ENCODE data around the gene BRAF.

BRAF gene

GRCh38 chr7:140726281-140726680, 198.4 kb downstream of the BRAF start:
- peak; percentile 80 for ATAC-seq
- TF ChIP-seq ZNF565 (CRISPR knock-in tag; conservative IDR thresholded peaks at IDR 0.05; ENCODE audit: low read depth) = no peak
- TF ChIP-seq ZNF70 (CRISPR knock-in tag; IDR thresholded peaks at IDR 0.05) = no peak
- TF ChIP-seq ZC3H10 (CRISPR knock-in tag; IDR thresholded peaks at IDR 0.05) = no peak
- no peak for TF ChIP-seq ZFP30 (CRISPR knock-in tag; IDR thresholded peaks at IDR 0.05)
- no peak for TF ChIP-seq CSDC2 (CRISPR knock-in tag; IDR thresholded peaks at IDR 0.05)
- TF ChIP-seq POU6F1 (CRISPR knock-in tag; IDR thresholded peaks at IDR 0.05; ENCODE audit: borderline replicate concordance, low read depth) = no peak
- no peak for TF ChIP-seq ESRRG (CRISPR knock-in tag; IDR thresholded peaks at IDR 0.05)
- no peak for TF ChIP-seq TSHZ2 (CRISPR knock-in tag; IDR thresholded peaks at IDR 0.05)
- no peak for TF ChIP-seq TCF4 (CRISPR knock-in tag; IDR thresholded peaks at IDR 0.05; ENCODE audit: borderline replicate concordance)
- no peak for TF ChIP-seq PATZ1 (CRISPR knock-in tag; IDR thresholded peaks at IDR 0.05; ENCODE audit: borderline replicate concordance)

GRCh38 chr7:140724706-140725105, 200.0 kb downstream of the BRAF start:
- TF ChIP-seq GLIS3 (CRISPR knock-in tag; IDR thresholded peaks at IDR 0.05) = peak; percentile 85; the same call in 1 of the 2 replicates
- TF ChIP-seq ZC3H10 (CRISPR knock-in tag; IDR thresholded peaks at IDR 0.05) = no peak
- peak; percentile 76 for TF ChIP-seq TCF4 (CRISPR knock-in tag; IDR thresholded peaks at IDR 0.05; ENCODE audit: borderline replicate concordance)
- peak; percentile 92 for TF ChIP-seq ESRRG (CRISPR knock-in tag; IDR thresholded peaks at IDR 0.05)
- TF ChIP-seq TSHZ2 (CRISPR knock-in tag; IDR thresholded peaks at IDR 0.05) = peak; percentile 85
- peak; percentile 99 for TF ChIP-seq ISL1 (CRISPR knock-in tag; IDR thresholded peaks at IDR 0.05)
- TF ChIP-seq ZFP30 (CRISPR knock-in tag; IDR thresholded peaks at IDR 0.05) = no peak
- TF ChIP-seq PPARA (CRISPR knock-in tag; IDR thresholded peaks at IDR 0.05; ENCODE audit: borderline replicate concordance) = no peak
- TF ChIP-seq POU6F1 (CRISPR knock-in tag; IDR thresholded peaks at IDR 0.05; ENCODE audit: borderline replicate concordance, low read depth) = 0 out of 2 replicates have a peak, but pooled peaks have one; percentile 80
- TF ChIP-seq CSRNP3 (CRISPR knock-in tag; IDR thresholded peaks at IDR 0.05) = peak; percentile 95
- TF ChIP-seq BACH2 (CRISPR knock-in tag; IDR thresholded peaks at IDR 0.05; ENCODE audit: borderline replicate concordance) = no peak
- no peak for TF ChIP-seq CSDC2 (CRISPR knock-in tag; IDR thresholded peaks at IDR 0.05)
- TF ChIP-seq TOX (CRISPR knock-in tag; IDR thresholded peaks at IDR 0.05; ENCODE audit: borderline replicate concordance) = no peak
- no peak; the same call in 1 of the 2 replicates for TF ChIP-seq ZNF565 (CRISPR knock-in tag; conservative IDR thresholded peaks at IDR 0.05; ENCODE audit: low read depth)
- no peak for TF ChIP-seq RARB (CRISPR knock-in tag; IDR thresholded peaks at IDR 0.05)
- TF ChIP-seq ARNTL (CRISPR knock-in tag; IDR thresholded peaks at IDR 0.05; ENCODE audit: borderline replicate concordance, low read depth) = no peak
- 0 out of 2 replicates have a peak, but pooled peaks have one; percentile 26 for TF ChIP-seq PATZ1 (CRISPR knock-in tag; IDR thresholded peaks at IDR 0.05; ENCODE audit: borderline replicate concordance)
- peak; percentile 64; the same call in 1 of the 2 replicates for TF ChIP-seq ZNF8 (CRISPR knock-in tag; IDR thresholded peaks at IDR 0.05)
- TF ChIP-seq CREB5 (CRISPR knock-in tag; IDR thresholded peaks at IDR 0.05; ENCODE audit: low read depth) = peak; percentile 91
- TF ChIP-seq OSR1 (CRISPR knock-in tag; IDR thresholded peaks at IDR 0.05) = no peak
- TF ChIP-seq SNAI2 (CRISPR knock-in tag; IDR thresholded peaks at IDR 0.05) = peak; percentile 92
- peak; percentile 46; the same call in 1 of the 2 replicates for TF ChIP-seq ZNF70 (CRISPR knock-in tag; IDR thresholded peaks at IDR 0.05)
- peak; percentile 79; the same call in 1 of the 2 replicates for TF ChIP-seq ZFP3 (CRISPR knock-in tag; IDR thresholded peaks at IDR 0.05)
- no peak for ATAC-seq
